Measurements from ENCODE around the gene USP10.
A peak's percentile ranks its signal among the peaks of the same experiment; 100 is the strongest.

USP10 gene

GRCh38 chr16:84810518-84811273 is 110.9 kb downstream of the USP10 start:
- no peak overlapping the region for H3K4me3 ChIP-seq (ENCODE audit: control insufficient read depth, low read depth, low read length)
- TF ChIP-seq CTCF (conservative IDR thresholded peaks at IDR 0.05; ENCODE audit: control insufficient read depth, insufficient read depth, low read depth, low read length): no peak
- peak; percentile 95 for DNase-seq (ENCODE audit: low read depth)

- DNase-seq (ENCODE audit: low read depth): no peak
- no peak for TF ChIP-seq CTCF (conservative IDR thresholded peaks at IDR 0.05; ENCODE audit: control insufficient read depth, insufficient read depth, low read depth, low read length)
- H3K4me3 ChIP-seq (ENCODE audit: control insufficient read depth, low read depth, low read length): no peak overlapping the region
These were observed 111.7 kb downstream of the USP10 start for GRCh38 chr16:84811529-84811928.

GRCh38 chr16:84813141-84813934 is 113.5 kb downstream of the USP10 start:
- no peak for TF ChIP-seq CTCF (conservative IDR thresholded peaks at IDR 0.05; ENCODE audit: control insufficient read depth, insufficient read depth, low read depth, low read length)
- peak; percentile 33 for DNase-seq (ENCODE audit: low read depth)
- H3K4me3 ChIP-seq (ENCODE audit: control insufficient read depth, low read depth, low read length): no peak overlapping the region

- no peak for DNase-seq (ENCODE audit: low read depth)
- no peak overlapping the region for H3K4me3 ChIP-seq (ENCODE audit: control insufficient read depth, low read depth, low read length)
These were observed 115.7 kb downstream of the USP10 start for GRCh38 chr16:84815462-84815861.

GRCh38 chr16:84816023-84816422 is 116.2 kb downstream of the USP10 start:
- no peak overlapping the region for H3K4me3 ChIP-seq (ENCODE audit: control insufficient read depth, low read depth, low read length)
- no peak for DNase-seq (ENCODE audit: low read depth)
- TF ChIP-seq CTCF (conservative IDR thresholded peaks at IDR 0.05; ENCODE audit: control insufficient read depth, insufficient read depth, low read depth, low read length): no peak

More at GRCh38 chr16:84815462-84815861, 115.7 kb downstream of the USP10 start:
- TF ChIP-seq CTCF (conservative IDR thresholded peaks at IDR 0.05; ENCODE audit: control insufficient read depth, insufficient read depth, low read depth, low read length): no peak

GRCh38 chr16:84816485-84816884 is 116.7 kb downstream of the USP10 start:
- DNase-seq (ENCODE audit: low read depth): no peak
- no peak for TF ChIP-seq CTCF (conservative IDR thresholded peaks at IDR 0.05; ENCODE audit: control insufficient read depth, insufficient read depth, low read depth, low read length)
- H3K4me3 ChIP-seq (ENCODE audit: control insufficient read depth, low read depth, low read length): no peak overlapping the region
